GM19372 (cell line): ENCODE data around the gene KIF2B.
"Not testable (repeated sequence)": the region's sequence is repeated elsewhere in the genome, so short reads cannot be mapped to it uniquely, and the experiment has no call there.

ENCODE experiments used
- ATAC-seq: cut with Tn5 transposase; IDR thresholded peaks from one replicate; pipeline ENCODE4 v1.9.1; 2021; ENCODE audit warnings: mild to moderate bottlenecking, low read depth, moderate library complexity; ENCODE audit not compliant: unreplicated experiment

Gene KIF2B

GRCh38 chr17:53822764-53823163, at the start of gene KIF2B:
Gene KIF2B, plus strand, starts transcription at chr17:53822927. Its CDS starts 107 bp downstream, at chr17:53823034.
- ATAC-seq = no peak

- ATAC-seq = no peak
Measured at GRCh38 chr17:53780320-53780719, 42.4 kb upstream of the KIF2B start.

GRCh38 chr17:53791551-53791950, 31.2 kb upstream of the KIF2B start:
- no peak for ATAC-seq

- no peak for ATAC-seq
Measured at GRCh38 chr17:53792451-53792850, 30.3 kb upstream of the KIF2B start.

- ATAC-seq = no peak
Measured at GRCh38 chr17:53792997-53793396, 29.7 kb upstream of the KIF2B start.

- no peak for ATAC-seq
Measured at GRCh38 chr17:53794875-53795274, 27.9 kb upstream of the KIF2B start.

- no peak for ATAC-seq
Measured at GRCh38 chr17:53796642-53797041, 26.1 kb upstream of the KIF2B start.

- no peak for ATAC-seq
Measured at GRCh38 chr17:53797501-53797900, 25.2 kb upstream of the KIF2B start.

- no peak for ATAC-seq
Measured at GRCh38 chr17:53804437-53804836, 18.3 kb upstream of the KIF2B start.

GRCh38 chr17:53806473-53806872, 16.3 kb upstream of the KIF2B start:
- ATAC-seq = no peak

GRCh38 chr17:53807286-53807685, 15.4 kb upstream of the KIF2B start:
- ATAC-seq = no peak

GRCh38 chr17:53818271-53818670, 4.5 kb upstream of the KIF2B start:
- ATAC-seq = no peak

GRCh38 chr17:53818929-53819328, 3.8 kb upstream of the KIF2B start:
- ATAC-seq = no peak

- ATAC-seq = no peak
Measured at GRCh38 chr17:53819956-53820355, 2.8 kb upstream of the KIF2B start.

GRCh38 chr17:53823341-53824050, 769 bp downstream of the KIF2B start:
- no peak for ATAC-seq

- not testable (repeated sequence) for ATAC-seq
Measured at GRCh38 chr17:53834771-53835170, 12.0 kb downstream of the KIF2B start.

- no peak for ATAC-seq
Measured at GRCh38 chr17:53837131-53837530, 14.4 kb downstream of the KIF2B start.

- ATAC-seq = no peak
Measured at GRCh38 chr17:53844491-53845107, 21.9 kb downstream of the KIF2B start.

- not testable (repeated sequence) for ATAC-seq
Measured at GRCh38 chr17:53871128-53871527, 48.4 kb downstream of the KIF2B start.
